Activated naive CD8-positive, alpha-beta T cell treated with anti-CD3 and anti-CD28 coated beads for 36 hours (primary cell): ENCODE results near the gene DEPDC7. TPM values are rescaled to one million over a fixed set of nuclear protein-coding genes. Genes with fewer than 3 reads are reported as not detected.
"Not testable (repeated sequence)": the region's sequence is repeated elsewhere in the genome, so short reads cannot be mapped to it uniquely, and the experiment has no call there.

ENCODE experiments used
- DNase-seq: peaks from one replicate; pipeline ENCODE4 v3.0.0; 2021
- H3K27ac Mint-ChIP-seq: one replicate; pipeline ENCODE4 v1.8.0; 2022; ENCODE audit warnings: mild to moderate bottlenecking, moderate library complexity, mixed read lengths
- H3K27me3 Mint-ChIP-seq: one replicate; pipeline ENCODE4 v1.8.0; 2022; ENCODE audit warnings: mild to moderate bottlenecking, mixed read lengths
- H3K36me3 Mint-ChIP-seq: one replicate; pipeline ENCODE4 v1.8.0; 2021; ENCODE audit warnings: mild to moderate bottlenecking, mixed read lengths
- H3K4me1 Mint-ChIP-seq: one replicate; pipeline ENCODE4 v1.8.0; 2021; ENCODE audit warnings: mixed read lengths
- H3K4me3 Mint-ChIP-seq: one replicate; pipeline ENCODE4 v1.8.0; 2022; ENCODE audit warnings: mild to moderate bottlenecking, moderate library complexity, mixed read lengths
- H3K9me3 Mint-ChIP-seq: one replicate; pipeline ENCODE4 v1.8.0; 2022; ENCODE audit warnings: mixed read lengths
- total RNA-seq, 2 experiments: library from RNA; stranded (reverse); gene quantifications; one replicate each; pipeline ENCODE4 v1.2.3, GENCODE V29; 2021

DEPDC7 gene
- total RNA-seq, 2 experiments from 2014 or later, result 3.4 TPM

DNA sequence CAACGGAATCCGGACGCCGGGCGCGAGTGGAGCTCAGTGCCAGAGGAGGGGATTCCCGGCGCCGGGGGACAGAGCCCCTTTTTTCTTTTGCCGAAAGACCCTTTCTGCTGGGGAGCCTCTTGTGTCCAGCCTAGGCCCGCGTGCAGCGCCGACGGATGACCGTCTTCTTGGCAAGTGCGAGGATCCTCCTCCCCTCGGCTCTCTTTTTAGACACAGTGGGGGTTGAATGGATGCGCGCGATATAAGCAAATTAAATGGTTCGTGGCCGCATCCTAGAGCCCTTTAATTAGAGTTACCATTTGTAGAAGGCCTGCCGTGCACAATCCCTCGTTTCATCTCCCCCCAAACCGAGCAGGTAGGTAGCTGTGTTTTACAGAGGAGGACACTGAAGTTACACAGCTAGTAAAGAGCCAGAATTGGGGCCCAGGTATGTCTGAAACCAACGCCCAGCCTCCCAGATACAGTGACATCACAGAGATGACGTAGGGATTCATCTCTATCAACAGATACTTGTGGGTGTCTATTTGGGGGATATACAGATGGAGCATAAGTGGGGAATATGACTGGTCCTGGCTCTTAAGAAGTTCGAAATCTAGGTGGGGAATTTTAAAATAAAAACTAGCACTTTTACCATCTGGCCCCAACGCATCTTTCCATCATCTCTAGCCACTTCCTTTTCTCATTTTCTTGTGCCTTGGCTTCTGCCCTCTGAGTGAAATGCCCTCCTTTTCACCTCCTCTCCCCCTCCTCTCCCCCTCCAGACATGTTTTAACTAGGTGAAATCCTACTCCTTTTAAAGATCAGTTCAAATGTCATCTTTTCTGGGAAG, 24.6 kb downstream of the DEPDC7 start:
- peaks cover 29% of the 10 kb centered on the region for H3K4me1 Mint-ChIP-seq
- no peaks in the 10 kb centered on the region for H3K27me3 Mint-ChIP-seq
- peak; percentile 51 for DNase-seq
- peak overlapping the region; percentile 87 for H3K4me3 Mint-ChIP-seq
- peaks cover 4% of the 10 kb centered on the region for H3K36me3 Mint-ChIP-seq
- H3K9me3 Mint-ChIP-seq, result no peaks in the 10 kb centered on the region
- H3K27ac Mint-ChIP-seq, result peak overlapping the region; percentile 95

DNA sequence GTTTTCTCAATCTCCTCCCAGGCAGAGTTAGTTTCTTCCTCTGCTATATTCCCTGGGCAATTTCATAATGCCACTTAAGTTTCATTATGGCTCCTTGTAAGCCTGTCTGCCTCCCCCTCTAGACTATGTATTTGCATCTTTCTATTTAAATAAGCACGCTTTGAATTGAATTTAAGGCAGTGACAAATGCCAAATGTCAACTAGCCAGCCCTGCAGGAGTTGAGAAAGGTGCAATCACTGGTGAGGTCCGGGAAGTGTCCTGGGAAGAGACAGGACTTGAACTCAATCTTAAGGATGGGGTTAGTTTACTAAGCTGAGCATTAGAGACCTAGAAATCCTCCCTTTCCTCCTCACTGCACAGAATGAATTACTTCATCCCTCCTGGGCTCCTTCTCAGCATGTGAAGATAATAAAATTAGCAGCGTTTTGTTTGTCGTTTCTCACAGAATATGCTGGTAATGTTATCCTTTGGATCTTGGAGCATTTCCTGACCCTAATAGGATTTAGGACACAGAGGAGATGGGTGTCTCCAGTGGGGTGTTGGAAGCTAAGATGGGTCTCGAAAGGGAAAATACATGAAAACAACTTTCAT, 25.3 kb downstream of the DEPDC7 start:
- Mint-ChIP-seq H3K36me3 (peaks cover 8% of the 10 kb centered on the region), H3K4me1 (peaks cover 28% of the 10 kb centered on the region), H3K4me3 (peak overlapping the region; percentile 87), H3K9me3 (no peaks in the 10 kb centered on the region), H3K27me3 (no peaks in the 10 kb centered on the region), H3K27ac (peak overlapping the region; percentile 95)
- no peak for DNase-seq

DNA sequence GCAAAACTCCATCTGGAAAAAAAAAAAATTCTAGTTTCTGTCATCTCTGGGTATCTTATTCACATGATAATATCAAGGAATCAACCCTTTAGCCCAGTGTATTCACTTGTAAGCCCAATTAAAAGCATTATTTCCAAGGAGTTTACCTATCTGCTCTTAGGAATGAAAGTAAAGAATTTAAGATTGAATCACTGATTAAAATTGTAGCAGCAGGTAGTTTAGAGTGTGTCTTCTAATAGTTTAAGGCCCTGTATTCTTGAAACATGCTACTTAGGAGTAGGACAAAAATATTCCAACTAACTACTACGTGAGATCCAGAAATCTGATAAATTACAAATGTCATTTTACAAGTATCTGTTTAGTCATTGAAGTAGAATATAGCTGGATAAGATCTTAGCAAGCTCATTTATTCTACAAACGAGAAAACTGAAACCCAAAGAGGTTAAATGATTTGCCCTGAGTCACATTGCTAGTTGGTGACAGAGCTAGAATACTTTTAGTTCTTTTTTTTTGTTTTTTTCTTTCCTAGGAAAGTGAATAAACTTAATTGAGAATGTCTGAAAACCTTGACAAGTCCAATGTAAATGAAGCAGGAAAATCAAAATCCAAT, 27.6 kb downstream of the DEPDC7 start:
- H3K9me3 Mint-ChIP-seq, result no peaks in the 10 kb centered on the region
- no peak for DNase-seq
- H3K4me3 Mint-ChIP-seq, result no peak overlapping the region
- H3K27ac Mint-ChIP-seq, result no peak overlapping the region
- no peaks in the 10 kb centered on the region for H3K27me3 Mint-ChIP-seq
- peaks cover 25% of the 10 kb centered on the region for H3K36me3 Mint-ChIP-seq
- peaks cover 25% of the 10 kb centered on the region for H3K4me1 Mint-ChIP-seq

DNA sequence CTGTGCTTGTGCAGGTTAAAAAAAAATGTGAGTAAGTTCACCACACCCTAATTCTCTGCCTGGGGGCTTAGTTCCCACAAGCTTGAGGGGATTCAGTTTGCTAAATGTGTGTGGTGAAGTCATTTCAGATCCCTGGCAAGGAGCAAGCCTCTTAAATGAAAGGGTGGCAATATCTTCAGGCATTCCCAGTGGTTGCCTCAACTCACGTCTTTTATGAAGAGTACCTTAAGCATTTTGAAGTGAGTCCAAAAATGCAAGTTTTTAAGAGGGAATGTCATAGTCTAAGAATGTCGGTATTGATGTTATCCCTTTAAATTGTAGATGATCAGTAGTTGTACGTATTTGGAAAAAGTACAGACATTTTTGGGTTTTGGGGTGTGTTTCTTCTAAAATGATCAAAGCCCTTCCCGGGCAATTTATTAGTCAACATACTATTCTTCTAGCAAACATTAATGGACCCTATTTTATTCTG, 28.6 kb downstream of the DEPDC7 start:
- Mint-ChIP-seq H3K27me3 (no peaks in the 10 kb centered on the region), H3K9me3 (no peaks in the 10 kb centered on the region), H3K4me3 (no peak overlapping the region), H3K4me1 (peaks cover 22% of the 10 kb centered on the region), H3K27ac (no peak overlapping the region), H3K36me3 (peaks cover 23% of the 10 kb centered on the region)
- DNase-seq, result no peak

DNA sequence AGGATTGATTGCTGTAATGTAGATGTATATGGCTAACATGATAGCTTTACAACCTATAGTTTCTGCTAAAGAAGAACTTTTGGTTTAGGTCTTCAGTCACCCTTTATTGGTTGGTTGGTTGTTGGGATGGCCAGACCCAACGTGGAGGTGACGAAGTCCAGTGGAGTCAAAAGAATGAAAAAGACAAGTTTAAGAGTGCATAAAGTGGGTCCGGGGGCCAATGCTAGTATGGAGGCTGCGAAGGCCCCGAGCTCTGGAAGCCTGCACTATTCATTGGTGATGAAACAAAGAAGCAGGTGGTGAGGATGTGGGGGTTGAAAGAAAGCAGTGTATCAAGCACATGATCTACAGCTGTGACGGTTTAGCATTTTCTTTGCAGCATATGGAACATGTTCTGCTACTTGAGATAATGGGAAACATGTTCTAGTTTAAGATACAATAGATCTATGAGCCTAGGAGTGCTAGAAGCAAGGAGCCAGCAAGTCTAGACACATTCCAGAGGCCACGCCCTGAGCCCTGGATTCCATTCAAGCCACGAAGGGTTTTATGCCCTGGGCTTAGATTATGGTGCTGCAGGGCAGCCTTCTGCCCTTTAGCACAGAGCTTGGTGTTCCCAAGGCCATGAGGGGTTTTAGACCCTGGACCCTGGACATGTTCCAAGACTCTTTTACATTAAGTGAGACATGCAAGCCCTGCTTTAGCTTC, 30.0 kb downstream of the DEPDC7 start:
- Mint-ChIP-seq H3K9me3 (no peaks in the 10 kb centered on the region), H3K27me3 (no peaks in the 10 kb centered on the region)
- DNase-seq, result no peak

DNA sequence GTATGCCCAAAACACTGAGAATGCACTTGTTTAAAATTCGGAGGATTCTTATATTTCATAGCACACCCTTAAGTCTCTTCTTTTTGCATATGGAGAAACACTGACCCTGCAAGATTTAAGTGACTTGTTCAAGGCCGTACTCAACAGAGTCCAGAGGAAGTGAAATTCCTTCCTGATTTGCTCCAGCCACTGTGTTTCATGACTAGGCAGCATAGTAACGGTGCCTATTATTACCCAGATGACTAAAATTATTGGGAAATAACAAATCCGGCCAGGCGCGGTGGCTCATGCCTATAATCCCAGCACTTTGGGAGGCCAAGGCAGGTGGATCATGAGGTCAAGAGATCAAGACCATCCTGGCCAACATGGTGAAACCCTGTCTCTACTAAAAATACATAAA, 33.0 kb downstream of the DEPDC7 start:
- not testable (repeated sequence) for H3K27ac Mint-ChIP-seq, DNase-seq, H3K4me3 Mint-ChIP-seq, H3K27me3 Mint-ChIP-seq, H3K4me1 Mint-ChIP-seq, H3K9me3 Mint-ChIP-seq
- H3K36me3 Mint-ChIP-seq, result peaks cover 28% of the 10 kb centered on the region

More for the DNA sequence above, 30.0 kb downstream of the DEPDC7 start:
- Mint-ChIP-seq H3K27ac (no peak overlapping the region), H3K4me3 (no peak overlapping the region), H3K36me3 (peaks cover 23% of the 10 kb centered on the region), H3K4me1 (peaks cover 19% of the 10 kb centered on the region)

- not testable (repeated sequence) for H3K4me1 Mint-ChIP-seq, DNase-seq, H3K27ac Mint-ChIP-seq, H3K4me3 Mint-ChIP-seq, H3K27me3 Mint-ChIP-seq, H3K9me3 Mint-ChIP-seq
- H3K36me3 Mint-ChIP-seq, result peaks cover 28% of the 10 kb centered on the region
These were observed 34.1 kb downstream of the DEPDC7 start for GRCh38 chr11:33049565-33050408.

GRCh38 chr11:33052231-33052630, 36.6 kb downstream of the DEPDC7 start:
- Mint-ChIP-seq H3K36me3 (peaks cover 17% of the 10 kb centered on the region), H3K27ac (no peak overlapping the region), H3K9me3 (no peaks in the 10 kb centered on the region), H3K27me3 (no peaks in the 10 kb centered on the region), H3K4me1 (peaks cover 2% of the 10 kb centered on the region), H3K4me3 (no peak overlapping the region)
- DNase-seq, result no peak

DNA sequence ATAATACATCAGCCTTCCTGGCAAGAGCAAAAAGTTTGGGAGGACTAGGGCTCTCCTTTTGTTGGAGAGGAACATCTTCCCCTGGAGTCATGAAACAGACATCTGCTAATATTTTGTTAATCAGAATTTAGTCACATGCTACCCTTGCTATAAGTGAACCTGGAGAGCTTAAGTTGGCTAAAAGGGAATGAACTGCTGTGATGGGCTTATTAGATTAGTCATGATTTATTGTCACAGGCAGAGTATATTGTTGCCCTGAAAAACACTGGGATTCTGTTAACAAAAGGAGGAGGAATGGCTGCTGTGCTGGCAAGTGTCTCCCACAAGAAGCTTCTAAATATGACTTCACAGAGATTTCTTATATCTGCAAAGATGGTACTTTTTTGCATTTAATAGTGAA, 39.7 kb downstream of the DEPDC7 start:
- no peak overlapping the region for H3K4me3 Mint-ChIP-seq
- H3K27me3 Mint-ChIP-seq, result no peaks in the 10 kb centered on the region
- peaks cover 17% of the 10 kb centered on the region for H3K36me3 Mint-ChIP-seq
- H3K4me1 Mint-ChIP-seq, result peaks cover 1% of the 10 kb centered on the region
- H3K9me3 Mint-ChIP-seq, result no peaks in the 10 kb centered on the region
- no peak overlapping the region for H3K27ac Mint-ChIP-seq
- DNase-seq, result no peak

DNA sequence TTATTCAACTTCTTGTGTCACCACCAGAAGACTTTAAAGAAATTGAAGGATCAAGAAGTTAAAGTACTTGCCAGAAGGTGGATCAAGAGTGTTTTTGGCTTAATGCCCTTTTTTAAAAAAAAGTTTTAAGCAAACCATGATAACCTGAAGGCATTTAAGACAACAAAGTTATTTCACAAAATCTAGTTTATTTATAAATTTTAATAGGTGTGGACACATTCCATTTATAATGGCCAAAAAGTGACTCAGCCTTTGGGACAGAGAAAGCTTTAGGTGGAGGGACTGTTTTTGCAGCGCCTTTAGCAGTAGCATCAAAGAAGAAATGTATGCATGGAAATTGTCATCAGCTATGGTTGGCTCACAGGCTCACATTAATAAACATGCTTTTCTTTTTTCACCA, 41.6 kb downstream of the DEPDC7 start:
- H3K4me3 Mint-ChIP-seq, result no peak overlapping the region
- no peaks in the 10 kb centered on the region for H3K9me3 Mint-ChIP-seq
- H3K36me3 Mint-ChIP-seq, result peaks cover 24% of the 10 kb centered on the region
- no peak for DNase-seq
- H3K27me3 Mint-ChIP-seq, result no peaks in the 10 kb centered on the region
- H3K27ac Mint-ChIP-seq, result no peak overlapping the region
- peaks cover 8% of the 10 kb centered on the region for H3K4me1 Mint-ChIP-seq

GRCh38 chr11:33059331-33060007, 43.8 kb downstream of the DEPDC7 start:
- no peaks in the 10 kb centered on the region for H3K9me3 Mint-ChIP-seq
- peak overlapping the region; percentile 11 for H3K27ac Mint-ChIP-seq
- no peaks in the 10 kb centered on the region for H3K27me3 Mint-ChIP-seq
- H3K36me3 Mint-ChIP-seq, result peaks cover 26% of the 10 kb centered on the region
- no peak for DNase-seq
- H3K4me3 Mint-ChIP-seq, result no peak overlapping the region
- peaks cover 30% of the 10 kb centered on the region for H3K4me1 Mint-ChIP-seq

GRCh38 chr11:33060271-33060670, 44.6 kb downstream of the DEPDC7 start:
- H3K27ac Mint-ChIP-seq, result no peak overlapping the region
- H3K4me3 Mint-ChIP-seq, result no peak overlapping the region
- H3K36me3 Mint-ChIP-seq, result peaks cover 30% of the 10 kb centered on the region
- H3K9me3 Mint-ChIP-seq, result no peaks in the 10 kb centered on the region
- no peak for DNase-seq
- no peaks in the 10 kb centered on the region for H3K27me3 Mint-ChIP-seq
- peaks cover 38% of the 10 kb centered on the region for H3K4me1 Mint-ChIP-seq

GRCh38 chr11:33062137-33062536, 46.5 kb downstream of the DEPDC7 start:
- Mint-ChIP-seq H3K27me3 (no peaks in the 10 kb centered on the region), H3K4me3 (no peak overlapping the region), H3K27ac (no peak overlapping the region), H3K9me3 (no peaks in the 10 kb centered on the region), H3K4me1 (peaks cover 43% of the 10 kb centered on the region), H3K36me3 (peaks cover 36% of the 10 kb centered on the region)
- no peak for DNase-seq

- Mint-ChIP-seq H3K4me1 (peaks cover 43% of the 10 kb centered on the region), H3K27ac (peak overlapping the region; percentile 42), H3K36me3 (peaks cover 36% of the 10 kb centered on the region), H3K4me3 (peak overlapping the region; percentile 20), H3K27me3 (no peaks in the 10 kb centered on the region), H3K9me3 (no peaks in the 10 kb centered on the region)
- DNase-seq, result no peak
These were observed 47.7 kb downstream of the DEPDC7 start for GRCh38 chr11:33063326-33063881.
